ENCODE data around the gene CCDC33.

Gene CCDC33

GRCh38 chr15:74328331-74329056 is 92.4 kb downstream of the CCDC33 start:
- peaks cover 0 to 8% (median 4%) of the 10 kb centered on the region in 5 donors for H3K27me3 ChIP-seq (ENCODE audit: control insufficient read depth in 5 of 5, insufficient read depth in 4 of 5, low read length in 5 of 5)
- no peaks in the 10 kb centered on the region for H3K9me3 ChIP-seq (ENCODE audit: control insufficient read depth in 5 of 5, low read length in 5 of 5)
- no peaks in the 10 kb centered on the region for H3K36me3 ChIP-seq (ENCODE audit: control insufficient read depth in 5 of 5, insufficient read depth in 5 of 5, low read length in 5 of 5)
- no peak overlapping the region for H3K9ac ChIP-seq (ENCODE audit: low read length in 5 of 5)
- peaks cover 0 to 3% (median 0%) of the 10 kb centered on the region in 5 donors for H3K4me1 ChIP-seq (ENCODE audit: control insufficient read depth in 5 of 5, insufficient read depth in 5 of 5, low read length in 5 of 5)
- H3K4me3 ChIP-seq (ENCODE audit: low read depth in 1 of 5, low read length in 5 of 5): no peak overlapping the region
- no peak overlapping the region for H3K27ac ChIP-seq (ENCODE audit: low read depth, low read length)

- Histone ChIP-seq H3K9me3 (ENCODE audit: control insufficient read depth in 5 of 5, low read length in 5 of 5) (no peaks in the 10 kb centered on the region), H3K27me3 (ENCODE audit: control insufficient read depth in 5 of 5, insufficient read depth in 4 of 5, low read length in 5 of 5) (peaks cover 0 to 7% (median 2%) of the 10 kb centered on the region in 5 donors), H3K27ac (ENCODE audit: low read depth, low read length) (no peak overlapping the region), H3K9ac (ENCODE audit: low read length in 5 of 5) (no peak overlapping the region), H3K4me3 (ENCODE audit: low read depth in 1 of 5, low read length in 5 of 5) (no peak overlapping the region), H3K4me1 (ENCODE audit: control insufficient read depth in 5 of 5, insufficient read depth in 5 of 5, low read length in 5 of 5) (peaks cover 0 to 3% (median 0%) of the 10 kb centered on the region in 5 donors), H3K36me3 (ENCODE audit: control insufficient read depth in 5 of 5, insufficient read depth in 5 of 5, low read length in 5 of 5) (no peaks in the 10 kb centered on the region)
Measured at GRCh38 chr15:74330861-74331408, 94.8 kb downstream of the CCDC33 start.

GRCh38 chr15:74332011-74332410 is 95.9 kb downstream of the CCDC33 start:
- no peaks in the 10 kb centered on the region for H3K4me1 ChIP-seq (ENCODE audit: control insufficient read depth in 5 of 5, insufficient read depth in 5 of 5, low read length in 5 of 5)
- no peaks in the 10 kb centered on the region for H3K9me3 ChIP-seq (ENCODE audit: control insufficient read depth in 5 of 5, low read length in 5 of 5)
- H3K9ac ChIP-seq (ENCODE audit: low read length in 5 of 5): no peak overlapping the region
- no peaks in the 10 kb centered on the region for H3K36me3 ChIP-seq (ENCODE audit: control insufficient read depth in 5 of 5, insufficient read depth in 5 of 5, low read length in 5 of 5)
- H3K4me3 ChIP-seq (ENCODE audit: low read depth in 1 of 5, low read length in 5 of 5): no peak overlapping the region
- H3K27ac ChIP-seq (ENCODE audit: low read depth, low read length): no peak overlapping the region
- peaks cover 0 to 7% (median 2%) of the 10 kb centered on the region in 5 donors for H3K27me3 ChIP-seq (ENCODE audit: control insufficient read depth in 5 of 5, insufficient read depth in 4 of 5, low read length in 5 of 5)

- H3K4me1 ChIP-seq (ENCODE audit: control insufficient read depth in 5 of 5, insufficient read depth in 5 of 5, low read length in 5 of 5): no peaks in the 10 kb centered on the region
- H3K27ac ChIP-seq (ENCODE audit: low read depth, low read length): no peak overlapping the region
- peaks cover 0 to 7% (median 3%) of the 10 kb centered on the region in 5 donors for H3K27me3 ChIP-seq (ENCODE audit: control insufficient read depth in 5 of 5, insufficient read depth in 4 of 5, low read length in 5 of 5)
- no peaks in the 10 kb centered on the region for H3K36me3 ChIP-seq (ENCODE audit: control insufficient read depth in 5 of 5, insufficient read depth in 5 of 5, low read length in 5 of 5)
- no peak overlapping the region for H3K4me3 ChIP-seq (ENCODE audit: low read depth in 1 of 5, low read length in 5 of 5)
- H3K9me3 ChIP-seq (ENCODE audit: control insufficient read depth in 5 of 5, low read length in 5 of 5): no peaks in the 10 kb centered on the region
- H3K9ac ChIP-seq (ENCODE audit: low read length in 5 of 5): no peak overlapping the region
Measured at GRCh38 chr15:74332611-74333010, 96.5 kb downstream of the CCDC33 start.

- Histone ChIP-seq H3K9me3 (ENCODE audit: control insufficient read depth in 5 of 5, low read length in 5 of 5) (no peaks in the 10 kb centered on the region), H3K27ac (ENCODE audit: low read depth, low read length) (no peak overlapping the region), H3K27me3 (ENCODE audit: control insufficient read depth in 5 of 5, insufficient read depth in 4 of 5, low read length in 5 of 5) (peaks cover 0 to 7% (median 3%) of the 10 kb centered on the region in 5 donors), H3K4me1 (ENCODE audit: control insufficient read depth in 5 of 5, insufficient read depth in 5 of 5, low read length in 5 of 5) (no peaks in the 10 kb centered on the region), H3K4me3 (ENCODE audit: low read depth in 1 of 5, low read length in 5 of 5) (no peak overlapping the region), H3K36me3 (ENCODE audit: control insufficient read depth in 5 of 5, insufficient read depth in 5 of 5, low read length in 5 of 5) (no peaks in the 10 kb centered on the region), H3K9ac (ENCODE audit: low read length in 5 of 5) (no peak overlapping the region)
Measured at GRCh38 chr15:74333093-74333492, 97.0 kb downstream of the CCDC33 start.

GRCh38 chr15:74333662-74334061 is 97.5 kb downstream of the CCDC33 start:
- Histone ChIP-seq H3K27ac (ENCODE audit: low read depth, low read length) (no peak overlapping the region), H3K9me3 (ENCODE audit: control insufficient read depth in 5 of 5, low read length in 5 of 5) (no peaks in the 10 kb centered on the region), H3K4me3 (ENCODE audit: low read depth in 1 of 5, low read length in 5 of 5) (no peak overlapping the region), H3K9ac (ENCODE audit: low read length in 5 of 5) (no peak overlapping the region), H3K4me1 (ENCODE audit: control insufficient read depth in 5 of 5, insufficient read depth in 5 of 5, low read length in 5 of 5) (no peaks in the 10 kb centered on the region), H3K36me3 (ENCODE audit: control insufficient read depth in 5 of 5, insufficient read depth in 5 of 5, low read length in 5 of 5) (no peaks in the 10 kb centered on the region), H3K27me3 (ENCODE audit: control insufficient read depth in 5 of 5, insufficient read depth in 4 of 5, low read length in 5 of 5) (peaks cover 0 to 7% (median under 1%) of the 10 kb centered on the region in 5 donors)

- Histone ChIP-seq H3K36me3 (ENCODE audit: control insufficient read depth in 5 of 5, insufficient read depth in 5 of 5, low read length in 5 of 5) (no peaks in the 10 kb centered on the region), H3K4me3 (ENCODE audit: low read depth in 1 of 5, low read length in 5 of 5) (no peak overlapping the region), H3K9me3 (ENCODE audit: control insufficient read depth in 5 of 5, low read length in 5 of 5) (no peaks in the 10 kb centered on the region), H3K27me3 (ENCODE audit: control insufficient read depth in 5 of 5, insufficient read depth in 4 of 5, low read length in 5 of 5) (peaks cover 0 to 7% (median 0%) of the 10 kb centered on the region in 5 donors), H3K4me1 (ENCODE audit: control insufficient read depth in 5 of 5, insufficient read depth in 5 of 5, low read length in 5 of 5) (no peaks in the 10 kb centered on the region), H3K27ac (ENCODE audit: low read depth, low read length) (no peak overlapping the region), H3K9ac (ENCODE audit: low read length in 5 of 5) (no peak overlapping the region)
Measured at GRCh38 chr15:74334127-74334526, 98.0 kb downstream of the CCDC33 start.

GRCh38 chr15:74335396-74335795 is 99.3 kb downstream of the CCDC33 start:
- H3K27me3 ChIP-seq (ENCODE audit: control insufficient read depth in 5 of 5, insufficient read depth in 4 of 5, low read length in 5 of 5): peaks cover 0 to 7% (median 0%) of the 10 kb centered on the region in 5 donors
- no peak overlapping the region for H3K27ac ChIP-seq (ENCODE audit: low read depth, low read length)
- H3K36me3 ChIP-seq (ENCODE audit: control insufficient read depth in 5 of 5, insufficient read depth in 5 of 5, low read length in 5 of 5): no peaks in the 10 kb centered on the region
- no peaks in the 10 kb centered on the region for H3K9me3 ChIP-seq (ENCODE audit: control insufficient read depth in 5 of 5, low read length in 5 of 5)
- H3K4me1 ChIP-seq (ENCODE audit: control insufficient read depth in 5 of 5, insufficient read depth in 5 of 5, low read length in 5 of 5): peaks cover 0 to 4% (median 0%) of the 10 kb centered on the region in 5 donors
- no peak overlapping the region for H3K9ac ChIP-seq (ENCODE audit: low read length in 5 of 5)
- no peak overlapping the region for H3K4me3 ChIP-seq (ENCODE audit: low read depth in 1 of 5, low read length in 5 of 5)

GRCh38 chr15:74336061-74337005 is 100.2 kb downstream of the CCDC33 start:
- Histone ChIP-seq H3K4me1 (ENCODE audit: control insufficient read depth in 5 of 5, insufficient read depth in 5 of 5, low read length in 5 of 5) (peaks cover 0 to 4% (median 0%) of the 10 kb centered on the region in 5 donors), H3K27ac (ENCODE audit: low read depth, low read length) (no peak overlapping the region), H3K27me3 (ENCODE audit: control insufficient read depth in 5 of 5, insufficient read depth in 4 of 5, low read length in 5 of 5) (peaks cover 0 to 4% (median 0%) of the 10 kb centered on the region in 5 donors), H3K9me3 (ENCODE audit: control insufficient read depth in 5 of 5, low read length in 5 of 5) (no peaks in the 10 kb centered on the region), H3K9ac (ENCODE audit: low read length in 5 of 5) (no peak overlapping the region), H3K36me3 (ENCODE audit: control insufficient read depth in 5 of 5, insufficient read depth in 5 of 5, low read length in 5 of 5) (no peaks in the 10 kb centered on the region), H3K4me3 (ENCODE audit: low read depth in 1 of 5, low read length in 5 of 5) (no peak overlapping the region)

Data from subcutaneous abdominal adipose tissue (tissue), 5 donors.